Measurements from ENCODE around the gene SUMF1. TPM values are rescaled to one million over a fixed set of nuclear protein-coding genes. Genes with fewer than 3 reads are reported as not detected.

Gene SUMF1
- total and polyA plus RNA-seq, 4 donors: 13.0 to 34.2 (median 23.5) TPM

DNA sequence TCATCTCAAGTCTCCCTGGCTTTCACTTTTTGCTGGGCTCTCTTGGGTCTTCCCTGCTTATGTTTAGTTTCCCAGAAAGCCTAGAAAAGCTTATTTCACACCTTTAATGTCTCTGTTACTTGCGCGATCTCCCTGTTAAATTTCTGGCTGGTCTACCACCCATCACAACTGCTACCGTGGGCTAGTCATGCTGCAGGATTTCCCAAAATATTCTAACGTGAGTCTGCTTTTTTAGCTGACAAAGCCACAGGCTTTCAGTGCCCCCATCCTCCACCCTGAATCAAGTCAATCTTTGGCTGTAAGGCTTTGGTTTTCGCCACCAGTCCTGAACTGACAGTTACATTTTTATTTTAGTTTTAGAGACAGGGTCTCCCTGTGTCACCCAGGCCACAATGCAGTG lies 74.1 kb downstream of the SUMF1 start:
- H3K9ac ChIP-seq (ENCODE audit: low read depth in 1 of 2, low read length in 2 of 2): no peak overlapping the region
- no peak overlapping the region for H3K27ac ChIP-seq (ENCODE audit: low read depth in 1 of 2, low read length in 2 of 2)
- no peaks in the 10 kb centered on the region for H3K4me1 ChIP-seq (ENCODE audit: control insufficient read depth in 4 of 4, insufficient read depth in 4 of 4, low read length in 3 of 4)
- H3K4me3 ChIP-seq (ENCODE audit: low read depth in 1 of 3, low read length in 3 of 3): no peak overlapping the region
- DNase-seq (ENCODE audit: low spot score): no peak
- TF ChIP-seq TAF1 (conservative IDR thresholded peaks at IDR 0.05): no peak
- TF ChIP-seq NR2F2 (IDR thresholded peaks at IDR 0.05): no peak
- no peak for TF ChIP-seq SP1 (IDR thresholded peaks at IDR 0.05)
- TF ChIP-seq JUND (IDR thresholded peaks at IDR 0.05): no peak
- no peak for TF ChIP-seq HNF4A (conservative IDR thresholded peaks at IDR 0.05)
- no peak for TF ChIP-seq EGR1 (IDR thresholded peaks at IDR 0.05; ENCODE audit: low read depth in 2 of 2)
- TF ChIP-seq HNF4G (IDR thresholded peaks at IDR 0.05): no peak
- no peak for TF ChIP-seq GABPA (IDR thresholded peaks at IDR 0.05 in 1 of 2, conservative IDR thresholded peaks at IDR 0.05 in 1 of 2)
- TF ChIP-seq RAD21 (IDR thresholded peaks at IDR 0.05): no peak
- no peak for TF ChIP-seq FOXA1 (IDR thresholded peaks at IDR 0.05)
- no peak for TF ChIP-seq REST (IDR thresholded peaks at IDR 0.05)
- no peak for TF ChIP-seq FOXA2 (IDR thresholded peaks at IDR 0.05)
- TF ChIP-seq, protein P1, sequence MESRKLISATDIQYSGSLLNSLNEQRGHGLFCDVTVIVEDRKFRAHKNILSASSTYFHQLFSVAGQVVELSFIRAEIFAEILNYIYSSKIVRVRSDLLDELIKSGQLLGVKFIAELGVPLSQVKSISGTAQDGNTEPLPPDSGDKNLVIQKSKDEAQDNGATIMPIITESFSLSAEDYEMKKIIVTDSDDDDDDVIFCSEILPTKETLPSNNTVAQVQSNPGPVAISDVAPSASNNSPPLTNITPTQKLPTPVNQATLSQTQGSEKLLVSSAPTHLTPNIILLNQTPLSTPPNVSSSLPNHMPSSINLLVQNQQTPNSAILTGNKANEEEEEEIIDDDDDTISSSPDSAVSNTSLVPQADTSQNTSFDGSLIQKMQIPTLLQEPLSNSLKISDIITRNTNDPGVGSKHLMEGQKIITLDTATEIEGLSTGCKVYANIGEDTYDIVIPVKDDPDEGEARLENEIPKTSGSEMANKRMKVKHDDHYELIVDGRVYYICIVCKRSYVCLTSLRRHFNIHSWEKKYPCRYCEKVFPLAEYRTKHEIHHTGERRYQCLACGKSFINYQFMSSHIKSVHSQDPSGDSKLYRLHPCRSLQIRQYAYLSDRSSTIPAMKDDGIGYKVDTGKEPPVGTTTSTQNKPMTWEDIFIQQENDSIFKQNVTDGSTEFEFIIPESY (IDR thresholded peaks at IDR 0.05): no peak
- TF ChIP-seq CTCF (IDR thresholded peaks at IDR 0.05; ENCODE audit: low read depth, low read length, missing input control): no peak
- TF ChIP-seq RXRA (IDR thresholded peaks at IDR 0.05): no peak
- TF ChIP-seq YY1 (IDR thresholded peaks at IDR 0.05): no peak
- TF ChIP-seq, protein P2, sequence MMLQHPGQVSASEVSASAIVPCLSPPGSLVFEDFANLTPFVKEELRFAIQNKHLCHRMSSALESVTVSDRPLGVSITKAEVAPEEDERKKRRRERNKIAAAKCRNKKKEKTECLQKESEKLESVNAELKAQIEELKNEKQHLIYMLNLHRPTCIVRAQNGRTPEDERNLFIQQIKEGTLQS (IDR thresholded peaks at IDR 0.05): no peak
- no peak for TF ChIP-seq MAX (IDR thresholded peaks at IDR 0.05)
- H3K27me3 ChIP-seq (ENCODE audit: control insufficient read depth in 4 of 4, insufficient read depth in 4 of 4, low read length in 3 of 4): no peaks in the 10 kb centered on the region
- no peaks in the 10 kb centered on the region for H3K9me3 ChIP-seq (ENCODE audit: control insufficient read depth in 4 of 4, low read length in 3 of 4)
- 97% methylated on average over 5 of the region's 5 CpGs for WGBS
- peaks cover 0 to 3% (median 2%) of the 10 kb centered on the region in 4 donors for H3K36me3 ChIP-seq (ENCODE audit: control insufficient read depth in 4 of 4, insufficient read depth in 3 of 4, low read depth in 1 of 4, low read length in 3 of 4)
